Endothelial cell of umbilical vein (primary cell): Measurements from ENCODE around the gene ATRIP. TPM values are rescaled to one million over a fixed set of nuclear protein-coding genes. Genes with fewer than 3 reads are reported as not detected.

Experiments used
- BruUV-seq: library from RNA; stranded (reverse); fragments of 400-500 nt; replicated peaks from 2 replicates; lab custom pipeline; 2021; lab: Mats Ljungman, UMichigan
- CTCF ChIA-PET: fragments of 300-600, 350-600 bp; sonication (Branson Sonifier 250); formaldehyde crosslinking; loops from one replicate; lab custom pipeline; 2021; ENCODE audit warnings: antibody characterized with exemption, inconsistent platforms; lab: Charles Lee
- POLR2A ChIA-PET: fragments of 300-600, 350-600 bp; sonication (Branson Sonifier 250); formaldehyde crosslinking; loops from one replicate; lab custom pipeline; 2021; ENCODE audit warnings: antibody characterized with exemption, inconsistent platforms; lab: Charles Lee
- DNase-seq: peaks from one replicate; pipeline ENCODE4 v3.0.0-alpha.2; 2011; ENCODE audit warnings: low read depth, low spot score
- FAIRE-seq: peaks from 2 replicates; lab custom pipeline; 2011; peaks lifted over from hg19 to GRCh38; lab: Jason Lieb, UNC
- H2AFZ ChIP-seq: 2 replicates; pipeline ENCODE4 v1.6.0; 2012; ENCODE audit warnings: low read depth, low read length, control low read depth, inconsistent platforms
- H3K27ac ChIP-seq: 2 replicates; pipeline ENCODE4 v1.5.1; 2011; ENCODE audit warnings: low read depth, mild to moderate bottlenecking, control low read depth, low read length, moderate library complexity; ENCODE audit not compliant: insufficient read depth
- H3K27me3 ChIP-seq, 2 experiments: 2 replicates each; pipeline versions ENCODE4 v1.6.0 to v1.6.1; 2011; ENCODE audit warnings: low read length in 2 of 2, mixed read lengths in 1 of 2; ENCODE audit not compliant: control insufficient read depth in 2 of 2, insufficient read depth in 2 of 2
- H3K36me3 ChIP-seq, 2 experiments: 2 replicates in 1 of 2; 3 replicates in 1 of 2; pipeline ENCODE4 v1.5.1; 2011; ENCODE audit warnings: low read length in 2 of 2, mild to moderate bottlenecking in 1 of 2, moderate library complexity in 1 of 2; ENCODE audit not compliant: control insufficient read depth in 2 of 2, insufficient read depth in 2 of 2; ENCODE audit errors: extremely low read depth in 1 of 2
- H3K4me1 ChIP-seq: 3 replicates; pipeline ENCODE4 v1.5.1; 2011; ENCODE audit warnings: mild to moderate bottlenecking, low read length; ENCODE audit not compliant: control insufficient read depth, insufficient read depth; ENCODE audit errors: extremely low read depth
- H3K4me2 ChIP-seq: 2 replicates; pipeline ENCODE4 v1.6.1; 2011; ENCODE audit warnings: low read length, control low read depth, mixed read lengths; ENCODE audit not compliant: insufficient read depth
- H3K4me3 ChIP-seq, 3 experiments: fragments of 200-600 bp in 1 of 3; sonication (generic), shearing (Covaris generic) in 1 of 3; replicated peaks in 1 of 3; 2 replicates each; pipeline ENCODE4 v1.5.1; 2011 to 2016; ENCODE audit warnings: control low read depth in 3 of 3, low read length in 3 of 3, mild to moderate bottlenecking in 2 of 3, inconsistent platforms in 1 of 3, low read depth in 1 of 3, moderate library complexity in 1 of 3; ENCODE audit not compliant: insufficient read depth in 1 of 3
- H3K79me2 ChIP-seq: 2 replicates; pipeline ENCODE4 v1.6.0; 2012; ENCODE audit warnings: low read length, inconsistent platforms; ENCODE audit not compliant: control insufficient read depth, insufficient read depth
- H3K9ac ChIP-seq: replicated peaks from 2 replicates; pipeline ENCODE3; 2011; ENCODE audit warnings: low read length, control low read depth; ENCODE audit not compliant: insufficient read depth; ENCODE audit errors: extremely low read depth
- H3K9me1 ChIP-seq: replicated peaks from 3 replicates; pipeline ENCODE4 v1.6.0; 2011; ENCODE audit warnings: mild to moderate bottlenecking, low read length; ENCODE audit not compliant: control insufficient read depth, insufficient read depth; ENCODE audit errors: extremely low read depth
- H3K9me3 ChIP-seq: replicated peaks from 2 replicates; pipeline ENCODE4 v1.5.1; 2012; ENCODE audit warnings: low read length, inconsistent platforms; ENCODE audit not compliant: control insufficient read depth, insufficient read depth
- H4K20me1 ChIP-seq: replicated peaks from 2 replicates; pipeline ENCODE3; 2011; ENCODE audit warnings: mild to moderate bottlenecking, low read length; ENCODE audit not compliant: control insufficient read depth, insufficient read depth; ENCODE audit errors: extremely low read depth
- EZH2 ChIP-seq: IDR thresholded peaks from 2 replicates; pipeline ENCODE4 v1.6.1; 2012; ENCODE audit warnings: borderline replicate concordance, low read depth, mild to moderate bottlenecking, moderate library complexity, low read length, inconsistent platforms; ENCODE audit not compliant: severe bottlenecking
- GATA2 ChIP-seq: IDR thresholded peaks from 2 replicates; pipeline ENCODE4 v1.7.0; 2011; ENCODE audit warnings: low read depth, mild to moderate bottlenecking, moderate library complexity, mixed read lengths, low read length; ENCODE audit not compliant: insufficient read length, insufficient read depth
- JUN ChIP-seq: IDR thresholded peaks from 2 replicates; pipeline ENCODE4 v1.6.1; 2011; ENCODE audit warnings: borderline replicate concordance, low read depth; ENCODE audit not compliant: insufficient read length, insufficient read depth
- MAX ChIP-seq: IDR thresholded peaks from 2 replicates; pipeline ENCODE4 v1.6.1; 2011; ENCODE audit not compliant: insufficient read depth, insufficient read length
- MYC ChIP-seq: IDR thresholded peaks from one replicate; pipeline ENCODE4 v1.6.1; 2011; ENCODE audit warnings: mild to moderate bottlenecking, low read depth, low read length
- POLR2AphosphoS5 ChIP-seq: IDR thresholded peaks from 2 replicates; pipeline ENCODE4 v1.6.1; 2012; ENCODE audit warnings: low read depth, mild to moderate bottlenecking, control low read depth, low read length, moderate library complexity; ENCODE audit not compliant: insufficient read depth
- dilution Hi-C: fragments of 300-500 bp; cut with MboI; formaldehyde crosslinking; loops from one replicate; pipeline ENCODE4 v1.15.0; 2019; ENCODE audit warnings: low sequenced_read_pairs; ENCODE audit not compliant: extremely low pct_ligation_motif_present
- intact Hi-C: fragments of 100-400 bp; cut with micrococcal nuclease; formaldehyde crosslinking; loops from one replicate; pipeline ENCODE4 v1.10.0; 2022
- polyA plus RNA-seq, 4 experiments: library from polyadenylated mRNA; depleted of rRNA in 3 of 4; stranded (reverse) in 3 of 4; unstranded in 1 of 4; fragments of >200 nt; gene quantifications; 2 replicates each; pipeline versions ENCODE4 v1.2.1 to v1.2.3, GENCODE V29; 2011 to 2012; ENCODE audit warnings: missing spikeins in 1 of 4
- total RNA-seq: library from RNA; stranded (reverse); gene quantifications from 2 replicates; pipeline ENCODE4 v1.2.3, GENCODE V29; 2021

ATRIP gene
- total and polyA plus RNA-seq, 2 donors (not counting 3 experiments of a cell fraction or from before 2014, with no cell fraction given) = 10.6 to 14.7 TPM

- ChIA-PET POLR2A (interaction anchor here (0.6 kb wide), 1 partner anchor 803 kb away, joined by 5 read pairs; no protein-coding TSS in a partner anchor), CTCF (interaction anchor here (1.2 to 6.2 kb wide), 2 partner anchors 33 to 80 kb away, joined by 3 to 63 read pairs; no protein-coding TSS in a partner anchor)
- dilution Hi-C loops = no loop called here
- no peaks in the 10 kb centered on the region for H3K27me3 ChIP-seq
- H3K9ac ChIP-seq = no peak overlapping the region
- no peak for FAIRE-seq
- no peak overlapping the region for H2AFZ ChIP-seq
- H3K4me2 ChIP-seq = no peak overlapping the region
- intact Hi-C loops = no loop called here
- TF ChIP-seq GATA2 (no peak), MYC (no peak), MAX (no peak), JUN (no peak), EZH2 (no peak)
- peaks cover 0 to 32% of the 10 kb centered on the region in 2 experiments for H3K36me3 ChIP-seq
- BruUV-seq = no TSS peak
- H3K4me3 ChIP-seq = no peak overlapping the region
- no peak overlapping the region for H3K27ac ChIP-seq
- no peak for DNase-seq
- H3K4me1 ChIP-seq = peaks cover 33% of the 10 kb centered on the region
- no peaks in the 10 kb centered on the region for H4K20me1 ChIP-seq
- H3K9me1 ChIP-seq = no peaks in the 10 kb centered on the region
- peaks cover 59% of the 10 kb centered on the region for H3K79me2 ChIP-seq
- no peaks in the 10 kb centered on the region for H3K9me3 ChIP-seq
Measured at GRCh38 chr3:48469046-48469915, 22.7 kb downstream of the ATRIP start.

- no peak overlapping the region for H3K4me3 ChIP-seq
- ChIA-PET CTCF (interaction anchor here (0.9 to 3.9 kb wide), 2 partner anchors 34 to 88 kb away, joined by 3 to 23 read pairs; no protein-coding TSS in a partner anchor), POLR2A (interaction anchor here (0.6 kb wide), 1 partner anchor 802 kb away, joined by 5 read pairs; no protein-coding TSS in a partner anchor)
- no peaks in the 10 kb centered on the region for H3K9me3 ChIP-seq
- H3K9me1 ChIP-seq = no peaks in the 10 kb centered on the region
- H2AFZ ChIP-seq = no peak overlapping the region
- no peak for TF ChIP-seq GATA2
- TF ChIP-seq POLR2AphosphoS5 = no peak
- no peak for TF ChIP-seq MAX
- TF ChIP-seq JUN = no peak
- no peak for TF ChIP-seq EZH2
- no peak for DNase-seq
- no peaks in the 10 kb centered on the region for H3K27me3 ChIP-seq
- BruUV-seq = no TSS peak
- H3K4me2 ChIP-seq = no peak overlapping the region
- no peak overlapping the region for H3K27ac ChIP-seq
- no peak overlapping the region for H3K9ac ChIP-seq
- H3K4me1 ChIP-seq = peaks cover 29% of the 10 kb centered on the region
- H3K36me3 ChIP-seq = peaks cover 0 to 34% of the 10 kb centered on the region in 2 experiments
- FAIRE-seq = no peak
- dilution Hi-C loops (no loop called here), intact Hi-C loops (no loop called here)
- H4K20me1 ChIP-seq = no peaks in the 10 kb centered on the region
- H3K79me2 ChIP-seq = peaks cover 59% of the 10 kb centered on the region
Measured at GRCh38 chr3:48470286-48470685, 23.7 kb downstream of the ATRIP start.
